ENCODE measurements around the gene TTC16.
"Not testable (repeated sequence)": the region's sequence is repeated elsewhere in the genome, so short reads cannot be mapped to it uniquely, and the experiment has no call there.

Gene TTC16

DNA sequence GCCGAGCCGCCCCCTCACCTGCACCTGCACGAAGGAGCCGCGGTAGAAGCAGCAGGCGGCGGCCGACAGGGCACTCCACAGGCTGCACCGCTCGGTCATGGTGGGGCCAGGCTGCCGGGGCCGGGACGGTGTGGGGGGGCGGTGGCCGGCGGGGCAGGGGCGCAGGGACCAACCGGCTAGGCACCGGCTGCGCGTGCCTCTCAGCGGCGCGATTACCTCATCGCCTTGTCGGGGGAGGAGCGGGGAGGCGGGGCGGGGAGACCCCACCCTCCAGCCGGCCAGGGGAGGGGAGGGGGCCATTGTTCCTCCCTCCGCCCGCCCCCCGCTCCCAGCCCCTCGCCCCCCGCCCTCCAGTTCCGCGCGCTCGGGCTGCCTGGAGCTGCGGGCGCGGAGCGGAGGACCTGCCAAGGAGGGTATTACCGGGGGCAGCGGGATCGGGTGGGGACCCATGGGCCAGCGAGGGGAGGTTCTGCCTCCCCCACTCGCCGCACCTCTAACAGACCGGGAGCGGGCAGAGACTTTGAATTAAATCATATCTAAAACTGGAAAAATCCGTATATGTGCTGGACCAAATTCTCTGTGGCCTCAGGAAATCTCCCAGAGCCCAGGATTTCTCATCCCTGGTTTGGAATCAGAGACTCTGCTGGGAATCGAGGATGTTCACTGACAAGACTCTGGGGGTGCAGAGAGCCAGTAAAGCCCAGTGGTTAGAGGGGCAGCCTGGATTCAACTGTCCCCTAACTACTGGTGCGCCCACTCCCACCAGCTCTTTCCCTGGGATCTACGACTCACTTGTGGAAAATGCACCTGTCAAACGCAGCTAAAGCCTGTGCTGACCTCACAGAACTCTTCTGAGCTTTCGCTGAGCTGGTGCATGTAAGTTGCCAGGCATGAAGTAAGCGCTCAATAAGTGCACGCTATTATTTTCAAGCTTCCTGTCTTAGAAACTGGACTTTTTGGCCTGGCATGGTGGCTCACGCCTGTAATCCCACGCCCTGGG, 39.5 kb downstream of the TTC16 start:
- TF ChIP-seq, protein P1, sequence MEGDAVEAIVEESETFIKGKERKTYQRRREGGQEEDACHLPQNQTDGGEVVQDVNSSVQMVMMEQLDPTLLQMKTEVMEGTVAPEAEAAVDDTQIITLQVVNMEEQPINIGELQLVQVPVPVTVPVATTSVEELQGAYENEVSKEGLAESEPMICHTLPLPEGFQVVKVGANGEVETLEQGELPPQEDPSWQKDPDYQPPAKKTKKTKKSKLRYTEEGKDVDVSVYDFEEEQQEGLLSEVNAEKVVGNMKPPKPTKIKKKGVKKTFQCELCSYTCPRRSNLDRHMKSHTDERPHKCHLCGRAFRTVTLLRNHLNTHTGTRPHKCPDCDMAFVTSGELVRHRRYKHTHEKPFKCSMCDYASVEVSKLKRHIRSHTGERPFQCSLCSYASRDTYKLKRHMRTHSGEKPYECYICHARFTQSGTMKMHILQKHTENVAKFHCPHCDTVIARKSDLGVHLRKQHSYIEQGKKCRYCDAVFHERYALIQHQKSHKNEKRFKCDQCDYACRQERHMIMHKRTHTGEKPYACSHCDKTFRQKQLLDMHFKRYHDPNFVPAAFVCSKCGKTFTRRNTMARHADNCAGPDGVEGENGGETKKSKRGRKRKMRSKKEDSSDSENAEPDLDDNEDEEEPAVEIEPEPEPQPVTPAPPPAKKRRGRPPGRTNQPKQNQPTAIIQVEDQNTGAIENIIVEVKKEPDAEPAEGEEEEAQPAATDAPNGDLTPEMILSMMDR (IDR thresholded peaks at IDR 0.05; ENCODE audit: borderline replicate concordance, control extremely low read depth, extremely low read depth, insufficient read depth, missing control alignments), result no peak
- no peak for DNase-seq (ENCODE audit: low spot score)
- in situ Hi-C loops (cut with MboI; ENCODE audit: low sequenced_read_pairs, unreplicated experiment), result no loop called here

DNA sequence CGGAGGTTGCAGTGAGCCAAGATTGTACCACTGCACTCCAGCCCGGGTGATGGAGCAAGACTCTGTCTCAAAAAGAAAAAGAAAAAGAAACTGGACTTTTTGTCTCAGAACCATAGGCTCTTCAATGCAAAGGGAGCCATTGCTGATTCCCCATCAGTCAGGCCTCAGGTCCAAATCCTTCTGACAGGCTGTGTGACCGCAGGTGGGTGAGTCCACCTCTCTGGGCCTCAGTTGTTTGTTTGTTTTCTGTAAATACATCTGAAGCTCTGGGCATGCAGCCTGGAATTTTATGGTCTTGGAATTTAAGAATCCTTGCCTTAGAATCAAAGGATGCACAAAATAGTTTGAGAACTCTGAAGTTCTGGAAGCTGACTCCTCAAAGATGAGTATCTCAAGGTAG, 40.4 kb downstream of the TTC16 start:
- in situ Hi-C loops (cut with MboI; ENCODE audit: low sequenced_read_pairs, unreplicated experiment), result no loop called here
- TF ChIP-seq, protein P1 (IDR thresholded peaks at IDR 0.05; ENCODE audit: borderline replicate concordance, control extremely low read depth, extremely low read depth, insufficient read depth, missing control alignments), result no peak

GRCh38 chr9:127756776-127757175, 40.9 kb downstream of the TTC16 start:
- DNase-seq (ENCODE audit: low spot score); in situ Hi-C loops (cut with MboI; ENCODE audit: low sequenced_read_pairs, unreplicated experiment): not testable (repeated sequence)

More for the DNA sequence above, 40.4 kb downstream of the TTC16 start:
- DNase-seq (ENCODE audit: low spot score), result no peak

- TF ChIP-seq, protein P1 (IDR thresholded peaks at IDR 0.05; ENCODE audit: borderline replicate concordance, control extremely low read depth, extremely low read depth, insufficient read depth, missing control alignments), result no peak
- DNase-seq (ENCODE audit: low spot score), result no peak
- in situ Hi-C loops (cut with MboI; ENCODE audit: low sequenced_read_pairs, unreplicated experiment), result no loop called here
Measured at GRCh38 chr9:127758843-127759242, 43.0 kb downstream of the TTC16 start.

DNA sequence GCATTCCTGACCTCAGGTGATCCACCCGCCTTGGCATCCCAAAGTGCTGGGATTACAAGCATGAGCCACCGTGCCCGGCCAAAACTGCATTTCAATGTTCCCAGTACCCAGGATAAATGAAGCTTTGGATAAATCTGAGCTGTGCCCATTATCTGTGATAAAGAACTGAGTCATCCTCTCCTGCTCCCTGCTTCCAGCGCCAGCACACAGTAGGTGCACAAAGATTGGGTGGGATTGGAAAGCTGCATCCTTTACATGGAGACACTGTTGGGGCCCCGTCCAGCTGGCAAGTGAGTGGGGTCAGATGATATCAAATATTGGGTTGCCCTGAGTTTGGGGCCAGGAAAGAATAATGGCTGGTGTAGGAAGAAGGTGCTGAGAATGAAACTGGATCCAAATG, 45.2 kb downstream of the TTC16 start:
- in situ Hi-C loops (cut with MboI; ENCODE audit: low sequenced_read_pairs, unreplicated experiment), result no loop called here
- TF ChIP-seq, protein P1 (IDR thresholded peaks at IDR 0.05; ENCODE audit: borderline replicate concordance, control extremely low read depth, extremely low read depth, insufficient read depth, missing control alignments), result no peak
- no peak for DNase-seq (ENCODE audit: low spot score)

DNA sequence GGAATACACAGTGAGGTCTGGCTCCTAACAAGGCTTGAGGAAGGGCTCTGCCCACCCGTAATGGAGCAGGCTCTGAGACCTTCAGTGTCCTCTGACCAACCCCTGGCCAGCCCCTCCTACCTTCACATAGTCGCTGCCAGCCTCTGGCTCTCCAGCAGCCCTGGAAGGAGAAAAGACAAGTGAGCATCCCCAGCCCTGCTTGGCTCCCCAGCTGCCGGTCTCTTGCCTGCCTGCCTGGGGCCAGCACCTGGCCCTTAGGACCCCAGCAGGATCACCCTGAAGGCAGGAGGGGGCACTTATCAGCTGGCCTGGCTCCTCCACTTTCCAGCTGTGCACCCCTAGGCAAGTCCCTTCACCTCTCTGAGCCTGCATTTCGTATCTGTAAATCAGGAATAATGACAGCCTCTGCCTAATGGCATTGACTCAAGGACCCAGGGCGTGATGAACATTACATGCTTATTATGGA, 45.6 kb downstream of the TTC16 start:
- in situ Hi-C loops (cut with MboI; ENCODE audit: low sequenced_read_pairs, unreplicated experiment), result no loop called here
- TF ChIP-seq, protein P1 (IDR thresholded peaks at IDR 0.05; ENCODE audit: borderline replicate concordance, control extremely low read depth, extremely low read depth, insufficient read depth, missing control alignments), result no peak
- no peak for DNase-seq (ENCODE audit: low spot score)

GRCh38 chr9:127762111-127762676, 46.3 kb downstream of the TTC16 start:
- TF ChIP-seq, protein P1 (IDR thresholded peaks at IDR 0.05; ENCODE audit: borderline replicate concordance, control extremely low read depth, extremely low read depth, insufficient read depth, missing control alignments), result no peak
- in situ Hi-C loops (cut with MboI; ENCODE audit: low sequenced_read_pairs, unreplicated experiment), result no loop called here
- DNase-seq (ENCODE audit: low spot score), result no peak
